Keratinocyte (primary cell): ENCODE measurements around the gene ATP2B2. TPM values are rescaled to one million over a fixed set of nuclear protein-coding genes. Genes with fewer than 3 reads are reported as not detected.

Source experiments
- DNase-seq: peaks from one replicate; pipeline ENCODE4 v3.0.0-alpha.2; 2011; ENCODE audit warnings: low read depth, missing footprints, low spot score
- FAIRE-seq: peaks from 2 replicates; lab custom pipeline; 2011; peaks lifted over from hg19 to GRCh38; lab: Jason Lieb, UNC
- H2AFZ ChIP-seq: 2 replicates; pipeline ENCODE4 v1.6.0; 2012; ENCODE audit warnings: low read length, control low read depth, inconsistent platforms; ENCODE audit not compliant: control insufficient read depth
- H3K27ac ChIP-seq: 2 replicates; pipeline ENCODE4 v1.5.1; 2011; ENCODE audit warnings: low read length; ENCODE audit not compliant: control insufficient read depth, insufficient read depth
- H3K27me3 ChIP-seq: 3 replicates; pipeline ENCODE4 v1.6.0; 2011; ENCODE audit warnings: low read length; ENCODE audit not compliant: control insufficient read depth, insufficient read depth; ENCODE audit errors: extremely low read depth
- H3K36me3 ChIP-seq, 2 experiments: 2 replicates in 1 of 2; 3 replicates in 1 of 2; pipeline ENCODE4 v1.5.1; 2011; ENCODE audit warnings: low read length in 2 of 2, mild to moderate bottlenecking in 1 of 2; ENCODE audit not compliant: control insufficient read depth in 2 of 2, insufficient read depth in 2 of 2; ENCODE audit errors: extremely low read depth in 1 of 2
- H3K4me1 ChIP-seq: 3 replicates; pipeline ENCODE4 v1.5.1; 2011; ENCODE audit warnings: low read length; ENCODE audit not compliant: control insufficient read depth, insufficient read depth; ENCODE audit errors: extremely low read depth
- H3K4me2 ChIP-seq: 3 replicates; pipeline ENCODE4 v1.6.0; 2011; ENCODE audit warnings: low read depth, low read length; ENCODE audit not compliant: control insufficient read depth, insufficient read depth; ENCODE audit errors: extremely low read depth
- H3K4me3 ChIP-seq, 3 experiments: fragments of 200-600 bp in 1 of 3; sonication (generic) in 1 of 3; 2 replicates in 2 of 3; 3 replicates in 1 of 3; pipeline ENCODE4 v1.5.1; 2011 to 2016; ENCODE audit warnings: low read length in 3 of 3, mild to moderate bottlenecking in 3 of 3, control low read depth in 2 of 3, inconsistent platforms in 1 of 3, low read depth in 1 of 3, mixed read lengths in 1 of 3, mixed run types in 1 of 3, moderate library complexity in 1 of 3; ENCODE audit not compliant: control insufficient read depth in 2 of 3, insufficient read depth in 2 of 3; ENCODE audit errors: extremely low read depth in 1 of 3
- H3K79me2 ChIP-seq: 2 replicates; pipeline ENCODE4 v1.6.0; 2012; ENCODE audit warnings: low read length; ENCODE audit not compliant: control insufficient read depth, insufficient read depth
- H3K9ac ChIP-seq: 3 replicates; pipeline ENCODE4 v1.6.0; 2011; ENCODE audit warnings: low read length; ENCODE audit not compliant: control insufficient read depth, insufficient read depth; ENCODE audit errors: extremely low read depth
- H3K9me1 ChIP-seq: 3 replicates; pipeline ENCODE4 v1.6.0; 2011; ENCODE audit warnings: low read length; ENCODE audit not compliant: control insufficient read depth, insufficient read depth; ENCODE audit errors: extremely low read depth
- H3K9me3 ChIP-seq: 2 replicates; pipeline ENCODE4 v1.5.1; 2012; ENCODE audit warnings: low read depth, low read length; ENCODE audit not compliant: control insufficient read depth
- H4K20me1 ChIP-seq: 3 replicates; pipeline ENCODE4 v1.6.0; 2011; ENCODE audit warnings: low read length; ENCODE audit not compliant: control insufficient read depth, insufficient read depth; ENCODE audit errors: extremely low read depth
- CTCF ChIP-seq, 3 experiments: IDR thresholded peaks in 1 of 3; conservative IDR thresholded peaks in 1 of 3; optimal IDR thresholded peaks in 1 of 3; 2 replicates in 2 of 3; 3 replicates in 1 of 3; pipeline versions ENCODE3 to v1.5.1; 2011; ENCODE audit warnings: low read length in 3 of 3, mild to moderate bottlenecking in 3 of 3, moderate library complexity in 2 of 3, control low read depth in 1 of 3, inconsistent platforms in 1 of 3; ENCODE audit not compliant: insufficient read depth in 2 of 3; ENCODE audit errors: extremely low read depth in 1 of 3
- EZH2 ChIP-seq: IDR thresholded peaks from one replicate; pipeline ENCODE4 v1.6.1; 2012; ENCODE audit warnings: inconsistent platforms, mild to moderate bottlenecking, low read length, moderate library complexity
- dilution Hi-C: fragments of 300-500 bp; cut with MboI; formaldehyde crosslinking; loops from one replicate; pipeline ENCODE4 v1.7.0; 2020; ENCODE audit warnings: low sequenced_read_pairs; ENCODE audit not compliant: extremely low pct_ligation_motif_present
- polyA plus RNA-seq, 5 experiments: library from polyadenylated mRNA; depleted of rRNA in 3 of 5; stranded (reverse) in 3 of 5; stranded (forward) in 1 of 5; unstranded in 1 of 5; fragments of >200 nt; gene quantifications; 1 replicate in 1 of 5; 2 replicates in 3 of 5; 3 replicates in 1 of 5; pipeline versions ENCODE4 v1.2.1 to v1.2.3, GENCODE V29; 2011 to 2012; ENCODE audit warnings: missing spikeins in 2 of 5, low read depth in 1 of 5, low replicate concordance in 1 of 5

The ATP2B2 gene
- polyA plus RNA-seq, 1 donor (not counting 4 experiments of a cell fraction or from before 2014, with no cell fraction given): not detected

- H3K36me3 ChIP-seq: no peaks in the 10 kb centered on the region
- FAIRE-seq (no peak), DNase-seq (no peak)
- no peaks in the 10 kb centered on the region for H3K4me1 ChIP-seq
- dilution Hi-C loops: no loop called here
- no peak overlapping the region for H3K4me2 ChIP-seq
- H3K9me1 ChIP-seq: no peaks in the 10 kb centered on the region
- no peak overlapping the region for H2AFZ ChIP-seq
- H3K27me3 ChIP-seq: peaks cover 25% of the 10 kb centered on the region
- H3K4me3 ChIP-seq: no peak overlapping the region
- H3K9ac ChIP-seq: no peak overlapping the region
- no peaks in the 10 kb centered on the region for H3K9me3 ChIP-seq
- no peak overlapping the region for H3K27ac ChIP-seq
- peaks cover 3% of the 10 kb centered on the region for H4K20me1 ChIP-seq
- no peak for TF ChIP-seq EZH2
- no peaks in the 10 kb centered on the region for H3K79me2 ChIP-seq
Measured at GRCh38 chr3:10485806-10486205, 19.6 kb downstream of the ATP2B2 start.

- dilution Hi-C loops: no loop called here
- TF ChIP-seq CTCF (optimal IDR thresholded peaks at IDR 0.05 in 1 of 3, IDR thresholded peaks at IDR 0.05 in 1 of 3, conservative IDR thresholded peaks at IDR 0.05 in 1 of 3; ENCODE audit: extremely low read depth in 1 of 3, insufficient read depth in 2 of 3, low read length in 3 of 3) (no peak), EZH2 (no peak)
Measured at GRCh38 chr3:10485380-10485779, 20.0 kb downstream of the ATP2B2 start.

GRCh38 chr3:10484709-10485108 lies 20.7 kb downstream of the ATP2B2 start:
- H3K79me2 ChIP-seq: no peaks in the 10 kb centered on the region
- H3K27me3 ChIP-seq: peaks cover 25% of the 10 kb centered on the region
- H2AFZ ChIP-seq: no peak overlapping the region
- H3K36me3 ChIP-seq: no peaks in the 10 kb centered on the region
- TF ChIP-seq CTCF (optimal IDR thresholded peaks at IDR 0.05 in 1 of 3, IDR thresholded peaks at IDR 0.05 in 1 of 3, conservative IDR thresholded peaks at IDR 0.05 in 1 of 3; ENCODE audit: extremely low read depth in 1 of 3, insufficient read depth in 2 of 3, low read length in 3 of 3) (no peak), EZH2 (no peak)
- dilution Hi-C loops: no loop called here
- H3K4me1 ChIP-seq: no peaks in the 10 kb centered on the region
- H4K20me1 ChIP-seq: peaks cover 3% of the 10 kb centered on the region
- no peaks in the 10 kb centered on the region for H3K9me3 ChIP-seq
- no peak overlapping the region for H3K9ac ChIP-seq
- no peak for DNase-seq
- no peak overlapping the region for H3K27ac ChIP-seq
- H3K9me1 ChIP-seq: no peaks in the 10 kb centered on the region
- FAIRE-seq: peak; percentile 9
- no peak overlapping the region for H3K4me3 ChIP-seq
- no peak overlapping the region for H3K4me2 ChIP-seq

More at GRCh38 chr3:10485380-10485779, 20.0 kb downstream of the ATP2B2 start:
- Histone ChIP-seq H3K9me3 (no peaks in the 10 kb centered on the region), H3K9ac (no peak overlapping the region), H3K4me1 (no peaks in the 10 kb centered on the region), H3K79me2 (no peaks in the 10 kb centered on the region), H3K36me3 (no peaks in the 10 kb centered on the region), H3K27me3 (peaks cover 25% of the 10 kb centered on the region), H2AFZ (no peak overlapping the region), H3K4me2 (no peak overlapping the region), H3K4me3 (no peak overlapping the region), H3K9me1 (no peaks in the 10 kb centered on the region), H4K20me1 (peaks cover 3% of the 10 kb centered on the region), H3K27ac (no peak overlapping the region)
- DNase-seq (no peak), FAIRE-seq (no peak)
